Lower lobe of right lung (tissue), 2 donors: ENCODE measurements around the gene FNDC5. TPM values are rescaled to one million over a fixed set of nuclear protein-coding genes. Genes with fewer than 3 reads are reported as not detected.

ENCODE experiments used
- ATAC-seq, 2 donors: fragments of 200-7000 bp; cut with Tn5 transposase; one replicate each; pipeline ENCODE4 v1.9.1; 2020 to 2022; ENCODE audit warnings: mild to moderate bottlenecking in 2 of 2, moderate library complexity in 2 of 2
- DNase-seq: peaks from one replicate; pipeline ENCODE4 v3.0.0-alpha.2; 2020
- H3K27ac ChIP-seq: fragments of 200-600 bp; one replicate; pipeline ENCODE4 v1.8.0; 2022
- H3K27me3 ChIP-seq: fragments of 200-600 bp; one replicate; pipeline ENCODE4 v1.8.0; 2022; ENCODE audit warnings: low read depth
- H3K36me3 ChIP-seq: fragments of 200-600 bp; one replicate; pipeline ENCODE4 v1.8.0; 2022; ENCODE audit warnings: mild to moderate bottlenecking
- H3K4me1 ChIP-seq: fragments of 200-600 bp; one replicate; pipeline ENCODE4 v1.8.0; 2022
- H3K4me3 ChIP-seq: fragments of 200-600 bp; one replicate; pipeline ENCODE4 v1.8.0; 2022; ENCODE audit warnings: mild to moderate bottlenecking
- H3K9me3 ChIP-seq: fragments of 200-600 bp; one replicate; pipeline ENCODE4 v1.8.0; 2022
- CTCF ChIP-seq: fragments of 200-600 bp; IDR thresholded peaks from one replicate; pipeline ENCODE4 v1.8.0; 2022; ENCODE audit warnings: antibody characterized with exemption, mild to moderate bottlenecking
- intact Hi-C: fragments of 100-400 bp; cut with DNase I; formaldehyde crosslinking; loops from one replicate; pipeline ENCODE4 v1.11.0; 2022
- total RNA-seq: library from RNA; stranded (reverse); fragmentation: NEBNext Ultra II Directional; extraction: Animal tissue kit (Norgen Biotek cat#: 25700); gene quantifications from one replicate; pipeline ENCODE4 v1.2.1, GENCODE V29; 2021
- donor health status: DM: no; HTN: yes; CAD: no; lungs with severe emphysema.

Gene FNDC5
- total RNA-seq, 1 donor from 2014 or later, result 0.65 TPM

- intact Hi-C loops, result no loop called here
- DNase-seq (no peak), ATAC-seq (no peak)
- H3K36me3 ChIP-seq, result no peaks in the 10 kb centered on the region
- no peak overlapping the region for H3K27ac ChIP-seq
- H3K9me3 ChIP-seq, result no peaks in the 10 kb centered on the region
- H3K27me3 ChIP-seq, result peaks cover 61% of the 10 kb centered on the region
- no peak overlapping the region for H3K4me3 ChIP-seq
- peaks cover 9% of the 10 kb centered on the region for H3K4me1 ChIP-seq
- TF ChIP-seq CTCF, result no peak
Measured at GRCh38 chr1:32891630-32892029, 20.9 kb upstream of the FNDC5 start.

- H3K9me3 ChIP-seq, result no peaks in the 10 kb centered on the region
- no peak for TF ChIP-seq CTCF
- intact Hi-C loops, result no loop called here
- H3K27me3 ChIP-seq, result peaks cover 66% of the 10 kb centered on the region
- peaks cover 9% of the 10 kb centered on the region for H3K4me1 ChIP-seq
- H3K36me3 ChIP-seq, result no peaks in the 10 kb centered on the region
- no peak overlapping the region for H3K27ac ChIP-seq
- no peak for ATAC-seq
- H3K4me3 ChIP-seq, result no peak overlapping the region
- DNase-seq, result no peak
Measured at GRCh38 chr1:32891241-32891570, 20.5 kb upstream of the FNDC5 start.

GRCh38 chr1:32890516-32891240 is 20.0 kb upstream of the FNDC5 start:
- H3K36me3 ChIP-seq, result no peaks in the 10 kb centered on the region
- peaks cover 9% of the 10 kb centered on the region for H3K4me1 ChIP-seq
- no peak for DNase-seq
- H3K9me3 ChIP-seq, result no peaks in the 10 kb centered on the region
- ATAC-seq, result no peak
- TF ChIP-seq CTCF, result no peak
- H3K27ac ChIP-seq, result no peak overlapping the region
- peaks cover 71% of the 10 kb centered on the region for H3K27me3 ChIP-seq
- H3K4me3 ChIP-seq, result no peak overlapping the region
- intact Hi-C loops, result no loop called here

- Histone ChIP-seq H3K9me3 (no peaks in the 10 kb centered on the region), H3K36me3 (no peaks in the 10 kb centered on the region), H3K27me3 (peaks cover 79% of the 10 kb centered on the region), H3K27ac (no peak overlapping the region), H3K4me1 (peaks cover 9% of the 10 kb centered on the region), H3K4me3 (no peak overlapping the region)
- DNase-seq, result no peak
- no peak for TF ChIP-seq CTCF
- no peak for ATAC-seq
- intact Hi-C loops, result no loop called here
Measured at GRCh38 chr1:32889731-32890278, 19.1 kb upstream of the FNDC5 start.

- H3K36me3 ChIP-seq, result no peaks in the 10 kb centered on the region
- intact Hi-C loops, result no loop called here
- peaks cover 9% of the 10 kb centered on the region for H3K4me1 ChIP-seq
- H3K27me3 ChIP-seq, result peaks cover 77% of the 10 kb centered on the region
- H3K9me3 ChIP-seq, result no peaks in the 10 kb centered on the region
- no peak overlapping the region for H3K4me3 ChIP-seq
- no peak for TF ChIP-seq CTCF
- no peak for DNase-seq
- H3K27ac ChIP-seq, result no peak overlapping the region
- no peak for ATAC-seq
Measured at GRCh38 chr1:32888677-32889420, 18.1 kb upstream of the FNDC5 start.
